ENCODE data around the gene CD180. TPM values are rescaled to one million over a fixed set of nuclear protein-coding genes. Genes with fewer than 3 reads are reported as not detected.
A peak's percentile ranks its signal among the peaks of the same experiment; 100 is the strongest.

CD180 gene
- total RNA-seq, 4 donors from 2014 or later, result 0.82 to 5.2 (median 2.6) TPM; not detected in 1

DNA sequence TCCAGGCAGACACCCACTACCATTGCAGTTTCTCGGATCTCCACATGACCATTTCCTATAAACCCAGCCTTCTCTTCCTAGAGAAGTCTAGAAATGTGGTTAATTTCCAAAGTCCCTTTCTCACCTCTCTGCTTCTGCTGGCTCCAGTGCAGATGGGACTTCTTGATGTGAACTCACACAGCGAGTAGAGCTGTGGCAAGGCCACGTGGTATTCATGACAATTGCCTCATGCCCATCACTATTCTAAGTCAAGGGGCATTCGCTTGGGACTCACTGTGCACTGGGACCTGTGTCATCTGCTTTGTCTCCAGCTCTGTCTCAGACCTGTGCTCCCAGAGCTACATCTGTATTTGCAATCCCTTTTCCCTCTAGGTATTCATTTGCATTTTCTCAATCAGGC lies 6.2 kb downstream of the CD180 start:
- Histone ChIP-seq H3K9me3 (no peaks in the 10 kb centered on the region), H3K27ac (no peak overlapping the region), H3K27me3 (no peaks in the 10 kb centered on the region), H3K4me1 (peaks cover 0 to 15% (median 4%) of the 10 kb centered on the region in 4 donors), H3K4me3 (no peak overlapping the region), H3K36me3 (no peaks in the 10 kb centered on the region)
- TF ChIP-seq POLR2A (IDR thresholded peaks at IDR 0.05) (no peak), EP300 (IDR thresholded peaks at IDR 0.05; ENCODE audit: low read depth) (no peak), POLR2AphosphoS5 (IDR thresholded peaks at IDR 0.05) (no peak)
- TF ChIP-seq, protein P1, sequence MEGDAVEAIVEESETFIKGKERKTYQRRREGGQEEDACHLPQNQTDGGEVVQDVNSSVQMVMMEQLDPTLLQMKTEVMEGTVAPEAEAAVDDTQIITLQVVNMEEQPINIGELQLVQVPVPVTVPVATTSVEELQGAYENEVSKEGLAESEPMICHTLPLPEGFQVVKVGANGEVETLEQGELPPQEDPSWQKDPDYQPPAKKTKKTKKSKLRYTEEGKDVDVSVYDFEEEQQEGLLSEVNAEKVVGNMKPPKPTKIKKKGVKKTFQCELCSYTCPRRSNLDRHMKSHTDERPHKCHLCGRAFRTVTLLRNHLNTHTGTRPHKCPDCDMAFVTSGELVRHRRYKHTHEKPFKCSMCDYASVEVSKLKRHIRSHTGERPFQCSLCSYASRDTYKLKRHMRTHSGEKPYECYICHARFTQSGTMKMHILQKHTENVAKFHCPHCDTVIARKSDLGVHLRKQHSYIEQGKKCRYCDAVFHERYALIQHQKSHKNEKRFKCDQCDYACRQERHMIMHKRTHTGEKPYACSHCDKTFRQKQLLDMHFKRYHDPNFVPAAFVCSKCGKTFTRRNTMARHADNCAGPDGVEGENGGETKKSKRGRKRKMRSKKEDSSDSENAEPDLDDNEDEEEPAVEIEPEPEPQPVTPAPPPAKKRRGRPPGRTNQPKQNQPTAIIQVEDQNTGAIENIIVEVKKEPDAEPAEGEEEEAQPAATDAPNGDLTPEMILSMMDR (IDR thresholded peaks at IDR 0.05), result no peak
- intact Hi-C loops (cut with DNase I; ENCODE audit: low total_unique reads), result no loop called here
- WGBS, 2 donors (ENCODE audit: low coverage in 1 of 2), result 80 to 100% methylated on average over 2 to 4 of the region's 4 CpGs
- in situ Hi-C loops (cut with MboI; ENCODE audit: low pct_ligation_motif_present in 1 of 4, low pct_unique_long_range_greater_than_20kb in 1 of 4, low sequenced_read_pairs in 3 of 4), result no loop called here
- no peak for DNase-seq

DNA sequence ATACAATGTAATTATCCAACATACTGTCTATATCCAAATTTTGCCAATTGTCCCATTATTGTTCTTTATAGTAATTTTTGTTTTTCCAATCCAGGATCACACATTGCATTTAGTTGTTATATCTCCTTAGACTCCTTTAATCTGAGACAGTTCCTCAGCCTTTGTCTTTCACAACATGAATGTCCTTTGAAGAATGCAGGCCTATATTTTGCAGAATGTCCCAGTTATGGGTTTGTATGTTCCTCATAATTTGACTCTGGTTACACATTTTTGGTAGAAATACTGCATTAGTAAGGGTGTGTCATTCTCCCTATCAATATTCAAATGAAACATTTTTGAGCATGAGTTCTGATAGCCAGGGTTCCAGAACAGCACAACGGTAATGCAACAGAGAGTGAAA lies 6.7 kb downstream of the CD180 start:
- Histone ChIP-seq H3K9me3 (no peaks in the 10 kb centered on the region), H3K27ac (no peak overlapping the region), H3K4me3 (no peak overlapping the region), H3K4me1 (peaks cover 0 to 15% (median 4%) of the 10 kb centered on the region in 4 donors), H3K27me3 (no peaks in the 10 kb centered on the region), H3K36me3 (no peaks in the 10 kb centered on the region)
- in situ Hi-C loops (cut with MboI; ENCODE audit: low pct_ligation_motif_present in 1 of 4, low pct_unique_long_range_greater_than_20kb in 1 of 4, low sequenced_read_pairs in 3 of 4) (no loop called here), intact Hi-C loops (cut with DNase I; ENCODE audit: low total_unique reads) (no loop called here)
- TF ChIP-seq, protein P1 (IDR thresholded peaks at IDR 0.05), result no peak
- no peak for TF ChIP-seq POLR2AphosphoS5 (IDR thresholded peaks at IDR 0.05)
- no peak for TF ChIP-seq POLR2A (IDR thresholded peaks at IDR 0.05)
- no peak for TF ChIP-seq EP300 (IDR thresholded peaks at IDR 0.05; ENCODE audit: low read depth)
- no peak for DNase-seq
- 80 to 83% methylated on average over 1 of the region's 1 CpG for WGBS, 2 donors (ENCODE audit: low coverage in 1 of 2)

DNA sequence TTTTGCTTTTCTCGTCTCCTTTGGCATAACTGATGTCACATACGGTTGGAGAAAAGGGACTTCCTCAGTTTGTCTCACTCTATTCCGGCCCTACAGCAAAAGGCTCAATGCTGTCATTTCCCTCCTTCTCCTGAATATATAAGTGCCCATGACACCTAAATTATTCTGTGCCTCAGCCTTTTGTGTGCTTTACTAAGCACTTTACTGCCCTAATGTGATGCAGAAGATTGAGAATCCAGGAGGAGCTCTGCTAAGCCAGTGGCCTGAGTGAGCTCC lies 7.6 kb downstream of the CD180 start:
- Histone ChIP-seq H3K9me3 (no peaks in the 10 kb centered on the region), H3K4me3 (no peak overlapping the region), H3K27ac (peak overlapping the region in 2 of 4 donors; percentile 1 to 14), H3K27me3 (no peaks in the 10 kb centered on the region), H3K36me3 (no peaks in the 10 kb centered on the region), H3K4me1 (peaks cover 0 to 15% (median 4%) of the 10 kb centered on the region in 4 donors)
- WGBS, 2 donors (ENCODE audit: low coverage in 1 of 2), result 80 to 100% methylated on average over 3 of the region's 3 CpGs
- no peak for DNase-seq
- in situ Hi-C loops (cut with MboI; ENCODE audit: low pct_ligation_motif_present in 1 of 4, low pct_unique_long_range_greater_than_20kb in 1 of 4, low sequenced_read_pairs in 3 of 4), result no loop called here
- intact Hi-C loops (cut with DNase I; ENCODE audit: low total_unique reads), result no loop called here
- TF ChIP-seq POLR2A (IDR thresholded peaks at IDR 0.05), result no peak
- TF ChIP-seq POLR2AphosphoS5 (IDR thresholded peaks at IDR 0.05), result no peak
- TF ChIP-seq, protein P1 (IDR thresholded peaks at IDR 0.05), result no peak
- no peak for TF ChIP-seq EP300 (IDR thresholded peaks at IDR 0.05; ENCODE audit: low read depth)

DNA sequence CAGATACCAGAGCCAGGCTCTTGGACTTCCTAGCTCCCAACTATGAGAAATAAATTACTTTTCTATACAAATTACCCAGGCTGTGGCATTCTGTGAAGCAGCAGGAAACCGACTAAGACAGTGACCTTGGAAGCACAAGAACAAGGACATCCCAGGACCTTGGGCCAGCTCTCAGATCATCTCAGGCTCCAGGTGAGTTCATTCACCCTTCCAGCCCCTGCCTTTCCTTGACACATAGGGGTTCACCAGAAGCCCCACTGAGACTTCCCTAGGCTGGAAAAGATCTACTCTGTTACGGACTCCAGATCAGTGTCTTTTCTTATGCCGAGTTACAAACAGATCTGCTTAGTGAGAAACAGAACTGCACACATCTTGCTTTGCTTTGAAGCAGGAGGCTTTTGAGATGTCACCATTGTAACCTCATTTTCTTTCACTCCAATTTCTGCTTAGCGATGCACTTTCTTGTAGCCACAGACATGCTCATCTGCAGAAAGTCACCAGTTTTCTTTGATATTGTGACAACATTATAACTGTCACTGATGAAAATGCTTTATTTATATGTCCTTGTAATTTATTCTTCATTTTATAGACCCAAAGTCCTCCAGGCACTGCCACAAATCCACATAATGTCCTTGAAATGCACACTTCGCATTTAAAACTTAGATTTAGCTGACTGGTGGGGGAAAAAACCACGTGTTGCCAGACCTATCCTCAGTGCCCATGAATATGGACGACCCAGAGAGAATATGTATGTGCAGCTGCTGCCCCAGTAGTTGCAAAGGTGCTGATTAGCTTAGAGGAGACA lies 8.1 kb downstream of the CD180 start:
- no peak for TF ChIP-seq EP300 (IDR thresholded peaks at IDR 0.05; ENCODE audit: low read depth)
- TF ChIP-seq, protein P1 (IDR thresholded peaks at IDR 0.05), result no peak
- no peak for TF ChIP-seq POLR2A (IDR thresholded peaks at IDR 0.05)
- no peak for TF ChIP-seq POLR2AphosphoS5 (IDR thresholded peaks at IDR 0.05)
- Histone ChIP-seq H3K27ac (peak overlapping the region in 2 of 4 donors; percentile 1 to 14), H3K4me3 (no peak overlapping the region), H3K9me3 (no peaks in the 10 kb centered on the region), H3K36me3 (no peaks in the 10 kb centered on the region), H3K4me1 (peaks cover 0 to 11% (median 3%) of the 10 kb centered on the region in 4 donors), H3K27me3 (no peaks in the 10 kb centered on the region)
- intact Hi-C loops (cut with DNase I; ENCODE audit: low total_unique reads), result no loop called here
- DNase-seq, result no peak
- 80 to 81% methylated on average over 1 to 7 of the region's 7 CpGs for WGBS, 2 donors (ENCODE audit: low coverage in 1 of 2)
- in situ Hi-C loops (cut with MboI; ENCODE audit: low pct_ligation_motif_present in 1 of 4, low pct_unique_long_range_greater_than_20kb in 1 of 4, low sequenced_read_pairs in 3 of 4), result no loop called here
